ENCODE data around the gene ERF.

ERF gene

DNA sequence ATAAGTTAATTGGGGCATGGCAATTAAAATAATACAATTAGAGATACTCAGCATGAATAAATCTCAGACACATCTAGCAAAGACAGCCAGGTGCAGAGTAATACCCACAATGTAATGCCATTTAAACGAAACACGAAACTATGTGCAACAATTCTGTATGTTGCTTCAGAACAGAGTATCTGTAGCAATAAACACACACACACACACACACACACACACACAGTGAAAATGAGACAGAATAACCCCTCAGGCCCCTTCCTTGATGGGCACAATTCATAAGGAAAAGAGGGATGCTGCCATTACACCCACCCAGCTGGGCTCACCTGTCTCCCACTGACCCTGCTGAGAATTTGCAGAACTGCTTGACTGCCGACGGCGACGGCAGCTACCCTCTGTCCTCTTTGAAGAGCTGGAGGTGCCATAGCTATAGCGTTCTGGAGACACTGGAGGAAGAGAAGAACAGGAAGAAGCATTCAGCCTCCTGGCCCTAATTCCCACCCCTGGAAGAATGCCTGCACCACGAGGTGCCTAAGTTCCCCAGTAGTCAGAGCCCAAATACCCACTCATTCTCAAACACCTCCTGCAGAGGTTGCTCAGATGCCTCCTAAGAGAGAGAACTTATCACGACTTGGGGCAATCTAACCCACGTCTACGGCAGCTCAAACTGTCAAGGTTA, 40.0 kb downstream of the ERF start:
- no peak for DNase-seq (ENCODE audit: low spot score)

DNA sequence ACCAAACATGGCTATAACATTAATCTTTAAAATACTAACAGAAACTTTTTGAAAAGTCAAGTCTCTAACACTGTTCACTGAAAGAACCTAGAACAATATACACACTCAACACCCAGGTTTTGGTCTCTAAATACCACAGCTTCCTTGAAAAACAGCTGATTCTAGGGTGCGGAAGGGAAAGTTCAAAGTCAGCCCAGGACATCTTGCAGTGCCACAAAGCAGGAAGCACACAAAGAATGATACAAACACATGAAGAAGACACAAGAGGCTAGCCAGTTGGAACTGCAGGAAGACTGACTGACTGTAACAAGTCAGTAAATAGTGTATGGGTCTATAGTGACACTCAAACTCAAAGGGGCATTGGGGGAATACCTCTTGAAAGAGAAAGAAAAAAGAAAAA, 42.0 kb downstream of the ERF start:
- DNase-seq (ENCODE audit: low spot score), result no peak

DNA sequence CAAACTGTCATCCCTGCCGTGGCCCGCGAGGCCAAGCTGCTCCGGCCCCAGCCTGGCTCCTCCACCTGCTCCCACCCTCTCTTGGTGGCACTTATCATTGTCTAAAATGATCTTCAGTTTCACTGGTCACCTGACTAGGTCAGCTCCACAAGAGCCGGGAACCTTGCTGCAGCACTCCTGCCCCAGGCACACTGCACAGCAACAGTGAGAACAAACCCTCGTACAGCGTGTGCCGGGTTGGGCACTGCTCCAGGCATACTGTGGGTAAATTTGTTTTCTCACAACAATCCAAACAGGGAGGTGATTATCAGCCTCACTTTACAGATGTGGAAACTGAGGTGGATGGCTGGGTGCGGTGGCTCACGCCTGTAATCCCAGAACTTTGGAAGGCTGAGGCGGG, 46.3 kb downstream of the ERF start:
- no peak for DNase-seq (ENCODE audit: low spot score)

DNA sequence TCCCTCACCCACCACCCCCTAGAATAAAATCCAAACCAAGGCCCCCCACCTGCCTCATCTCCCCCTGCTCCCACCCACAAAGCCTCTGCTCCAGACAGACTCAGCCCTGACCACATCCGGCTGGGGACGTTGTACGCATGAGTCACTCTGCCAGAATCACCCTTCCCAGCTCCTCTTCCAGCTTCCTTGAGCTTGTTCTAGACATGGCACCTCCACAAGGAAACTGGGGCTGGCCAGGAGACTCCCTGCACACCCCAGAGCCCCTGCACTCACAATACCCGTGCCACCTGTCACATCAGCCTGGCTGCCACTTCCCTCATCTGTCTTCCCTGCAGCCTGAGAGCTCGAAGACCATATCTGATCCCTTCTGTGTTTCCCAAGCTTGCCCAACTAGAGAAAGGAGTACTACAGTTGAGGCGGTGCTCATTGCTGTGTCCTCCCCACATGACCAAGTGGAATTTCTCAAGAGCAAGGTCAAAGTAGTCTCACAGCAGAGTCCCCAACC, 47.1 kb downstream of the ERF start:
- no peak for DNase-seq (ENCODE audit: low spot score)

DNA sequence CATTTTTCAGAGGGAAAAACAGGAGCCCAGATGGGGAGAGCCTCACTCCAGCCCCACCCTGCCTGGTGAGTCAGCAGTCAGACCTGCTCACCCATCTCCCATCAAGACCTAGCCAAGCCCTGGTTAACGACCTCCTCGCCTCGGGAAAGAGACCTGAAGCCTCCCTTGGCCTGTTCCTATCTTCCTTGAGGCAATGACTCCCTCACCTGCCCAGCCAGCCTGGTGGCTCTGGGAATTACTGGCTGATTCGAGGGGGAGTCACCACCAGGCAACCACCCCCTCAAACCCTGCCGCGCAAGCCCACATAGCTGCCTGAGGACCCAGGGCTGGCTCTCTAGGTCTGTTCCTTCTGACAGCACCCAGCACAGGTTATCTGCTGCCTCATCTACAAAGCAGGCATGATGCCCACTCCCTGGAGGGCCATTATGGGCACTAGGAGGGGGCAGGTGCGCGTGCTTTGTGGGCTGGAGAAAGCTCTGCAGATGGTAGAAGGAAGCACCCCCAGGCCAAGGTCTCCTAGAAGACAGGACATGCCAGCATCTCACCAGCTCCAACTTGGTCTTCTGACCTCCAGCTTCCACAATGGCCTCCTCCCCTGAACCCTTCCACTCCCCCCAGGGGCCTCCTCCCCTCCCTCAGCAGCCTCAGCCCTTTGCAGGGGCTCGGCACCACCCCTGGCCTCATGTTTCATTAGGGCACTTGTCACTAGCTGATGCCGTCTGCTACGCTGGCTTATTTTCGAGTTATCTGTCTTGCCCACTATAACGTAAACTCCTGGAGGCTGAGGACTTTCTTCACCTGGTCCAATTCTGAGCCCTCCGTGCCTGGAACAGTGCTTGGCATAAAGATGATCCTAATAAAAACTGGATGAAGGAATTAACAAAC, 47.8 kb downstream of the ERF start:
- no peak for DNase-seq (ENCODE audit: low spot score)

DNA sequence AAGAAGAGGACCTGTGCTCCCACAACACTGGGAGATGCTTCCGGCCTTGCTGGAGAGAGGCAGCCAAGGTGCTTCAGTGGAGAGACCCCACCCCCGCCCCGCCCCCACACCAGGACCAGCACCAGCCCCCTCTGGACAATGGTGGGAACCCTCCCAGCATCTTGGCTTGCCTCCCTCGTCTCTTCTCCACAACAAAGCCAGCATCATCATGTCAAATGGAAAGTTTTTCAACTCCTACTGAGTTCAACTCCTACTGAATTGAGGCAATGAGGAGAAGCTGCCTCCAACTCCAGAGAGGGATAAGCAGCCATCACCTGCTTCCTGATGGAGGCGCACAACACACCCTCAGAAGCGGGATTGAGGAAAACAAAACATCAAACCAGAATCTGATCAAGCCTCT, 50.3 kb downstream of the ERF start:
- no peak for DNase-seq (ENCODE audit: low spot score)

DNA sequence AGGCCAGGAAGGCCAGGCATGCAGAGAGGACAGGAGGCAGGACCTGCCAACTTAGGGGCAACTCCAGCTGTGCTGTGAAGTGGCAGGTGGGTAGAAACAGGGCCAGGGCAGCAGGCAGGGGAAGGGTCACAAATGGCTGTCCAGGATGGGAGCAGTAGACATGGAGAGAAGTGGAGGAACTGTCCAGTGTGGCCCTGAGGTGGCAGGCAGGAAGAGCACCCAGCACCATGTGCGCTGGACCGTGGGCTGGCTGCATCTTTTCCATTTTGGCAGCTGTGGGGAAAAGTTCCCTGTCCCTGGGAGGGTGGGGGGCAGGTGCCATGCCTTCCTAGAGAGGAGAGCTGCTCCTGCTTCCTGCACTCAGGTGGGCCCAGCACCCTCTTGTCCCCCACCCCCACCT, 51.2 kb downstream of the ERF start:
- DNase-seq (ENCODE audit: low spot score), result no peak

DNA sequence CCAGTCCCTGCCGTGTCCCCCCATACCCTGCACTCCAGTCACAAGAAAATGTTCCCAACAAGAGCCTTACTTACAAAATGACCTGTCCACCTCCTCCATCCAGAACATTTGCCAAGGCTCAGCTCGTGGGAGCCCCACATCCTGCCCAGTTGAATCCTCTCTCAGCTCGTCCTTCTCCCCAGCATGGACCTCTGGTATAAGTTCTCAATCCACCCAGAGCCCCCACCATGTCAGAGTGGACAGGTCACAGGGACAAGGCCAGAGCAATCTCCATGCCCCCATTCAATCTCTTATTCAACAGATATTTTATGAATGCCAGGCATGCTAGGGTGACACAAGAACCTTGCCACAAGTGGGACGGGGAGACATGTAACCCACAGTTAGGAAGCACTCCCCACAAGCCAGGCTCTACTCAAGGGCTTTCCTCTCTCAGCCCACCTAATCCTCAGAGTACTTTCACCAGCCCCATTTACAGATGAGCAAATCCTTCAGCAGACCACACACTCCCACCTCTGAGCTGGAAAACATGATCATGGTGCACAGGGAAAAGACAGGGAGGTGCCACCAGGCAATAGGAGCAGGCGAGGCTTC, 52.5 kb downstream of the ERF start:
- no peak for DNase-seq (ENCODE audit: low spot score)

DNA sequence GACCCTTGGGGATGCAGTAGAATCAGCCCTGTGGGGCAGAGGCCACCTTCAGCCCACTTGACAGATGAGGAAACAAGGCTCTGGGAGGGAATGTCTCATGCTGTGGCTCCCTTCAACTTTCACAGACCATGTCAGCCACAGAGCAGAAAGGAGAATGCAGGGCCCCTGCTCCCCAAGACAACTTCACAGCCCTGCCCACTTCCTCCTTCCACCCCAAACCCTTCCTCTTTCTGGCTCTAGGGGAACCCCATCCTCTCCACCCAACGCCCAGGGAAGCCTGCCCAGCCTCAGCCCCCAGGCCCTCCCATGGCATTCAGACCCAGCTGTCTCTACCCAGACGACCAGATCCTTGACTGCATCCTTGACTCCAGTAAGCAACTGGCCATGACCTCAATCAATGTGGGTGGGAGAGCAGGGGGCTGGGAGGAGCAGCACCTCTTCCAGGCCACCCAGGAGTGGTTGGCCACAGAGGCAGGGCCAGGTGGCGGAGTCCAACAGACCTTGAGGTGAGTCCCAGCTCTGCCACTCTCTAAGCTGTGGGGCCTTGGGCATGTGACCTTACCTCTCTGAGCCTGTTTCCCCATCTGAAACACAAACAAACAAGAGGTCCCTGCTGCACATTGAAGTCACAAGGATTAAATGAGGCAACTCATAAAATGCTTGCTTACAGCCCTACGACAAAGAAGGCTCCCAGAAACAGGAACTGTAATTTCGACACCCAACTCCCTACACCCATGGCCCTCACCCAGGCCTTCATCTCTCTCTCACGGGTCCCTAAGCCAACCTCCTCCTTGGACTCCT, 53.2 kb downstream of the ERF start:
- DNase-seq (ENCODE audit: low spot score), result no peak

DNA sequence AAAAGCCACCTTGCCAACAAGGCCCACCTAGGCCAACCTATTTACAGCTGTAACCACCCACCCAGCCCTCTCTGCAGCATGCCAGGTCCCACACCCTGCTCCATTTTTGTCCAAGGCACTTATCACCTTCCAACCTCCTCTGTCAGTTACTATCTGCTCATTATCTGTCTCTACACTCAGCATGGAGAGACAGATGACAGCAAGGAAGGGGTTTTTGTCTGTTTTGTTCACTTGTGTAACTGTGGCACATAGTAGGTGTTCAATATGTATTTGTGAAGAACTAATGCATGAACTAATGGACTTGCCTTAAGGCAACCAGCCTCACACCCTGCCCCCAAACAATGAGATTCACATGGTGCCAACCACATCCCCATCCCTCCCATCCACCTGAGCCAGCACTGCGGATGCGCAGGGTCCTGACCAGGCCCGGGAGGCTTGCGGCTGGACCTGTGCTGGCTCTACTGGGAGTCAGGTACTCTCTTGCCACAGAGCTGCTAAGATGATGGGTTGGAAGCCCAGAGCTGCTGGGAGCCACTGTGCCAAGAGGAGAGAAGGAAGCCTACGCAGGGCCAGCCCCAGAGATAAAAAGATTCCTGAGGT, 54.7 kb downstream of the ERF start:
- DNase-seq (ENCODE audit: low spot score), result no peak

DNA sequence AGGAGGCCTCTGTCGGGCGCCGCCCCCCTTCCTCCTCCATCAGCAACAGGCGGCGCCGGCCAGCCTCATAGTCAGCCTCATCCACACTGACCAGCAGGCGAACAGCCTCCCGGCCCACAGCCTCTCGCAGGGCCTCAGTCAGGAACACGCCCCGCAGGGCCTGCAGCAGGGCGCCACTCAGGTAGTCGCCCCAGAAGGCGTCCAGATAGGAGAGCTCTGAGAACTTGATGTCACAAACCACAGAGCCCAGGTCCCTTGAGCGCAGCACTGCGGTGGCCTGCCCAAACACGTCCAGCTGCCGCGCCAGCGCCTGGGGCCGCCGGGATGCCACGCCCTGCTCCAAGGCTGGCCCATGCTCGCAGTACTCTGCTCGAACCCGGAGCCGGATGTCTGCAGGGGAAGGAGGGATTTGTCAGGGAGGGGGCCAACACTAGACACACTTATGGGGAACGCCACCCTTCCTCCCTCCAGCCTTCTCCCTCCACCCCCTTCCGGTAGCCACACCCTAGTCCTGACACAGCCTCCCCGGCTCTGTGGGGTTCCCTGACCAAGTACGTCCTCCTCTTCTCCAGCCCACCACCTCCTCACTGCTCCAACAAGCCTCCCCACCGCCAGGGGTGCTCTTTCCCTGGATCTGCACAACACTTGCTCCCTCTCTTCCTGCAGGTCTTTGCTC, 55.4 kb downstream of the ERF start:
- DNase-seq (ENCODE audit: low spot score), result no peak

DNA sequence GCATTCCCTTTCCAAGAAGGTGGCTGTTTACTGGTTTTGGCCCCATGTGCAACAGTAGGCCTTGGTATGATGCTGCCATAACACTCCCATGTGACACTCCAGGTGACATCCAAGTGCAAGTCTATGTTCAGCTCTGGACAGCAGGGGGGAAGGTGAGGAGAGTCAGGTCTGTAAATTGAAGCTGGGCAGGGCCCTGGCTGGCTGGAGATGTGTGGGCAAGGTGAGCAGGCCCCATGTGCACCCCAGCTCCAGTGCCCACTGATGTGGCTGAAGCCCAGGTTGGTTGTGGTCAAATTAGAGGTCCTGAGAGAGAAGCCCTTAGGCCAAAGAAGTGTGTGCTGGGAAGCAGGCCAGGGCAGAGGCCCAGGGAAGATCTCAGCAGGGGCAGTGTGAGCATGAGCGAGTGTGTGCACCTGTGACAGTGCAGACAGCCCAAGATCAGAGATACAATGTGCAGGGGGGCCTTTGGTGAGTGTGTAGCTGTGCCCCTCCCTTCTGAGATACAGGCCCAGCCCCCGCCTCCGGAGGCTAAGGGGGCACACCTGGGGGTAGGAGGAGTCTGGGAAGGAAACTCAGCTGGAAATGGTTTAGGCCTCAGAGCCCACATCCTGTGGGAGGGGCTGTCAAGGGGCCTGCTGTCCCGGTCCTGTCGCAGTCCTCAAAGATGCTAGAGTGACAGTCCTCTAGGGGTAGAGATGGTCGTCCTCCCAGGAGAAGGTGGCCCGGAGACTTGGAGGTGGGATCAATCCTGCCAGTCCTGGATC, 56.1 kb downstream of the ERF start:
- DNase-seq (ENCODE audit: low spot score), result no peak

Data from putamen (tissue), 1 donor.